Measurements from ENCODE around the gene LRIT3. TPM values are rescaled to one million over a fixed set of nuclear protein-coding genes. Genes with fewer than 3 reads are reported as not detected.
"Not testable (repeated sequence)": the region's sequence is repeated elsewhere in the genome, so short reads cannot be mapped to it uniquely, and the experiment has no call there.

Gene LRIT3
- polyA plus RNA-seq, 3 donors from 2014 or later: not detected

- Mint-ChIP-seq H3K36me3 (peaks cover 0 to 9% (median 9%) of the 10 kb centered on the region in 3 donors), H3K4me3 (no peak overlapping the region), H3K27me3 (ENCODE audit: low read depth in 3 of 3) (peaks cover 0 to 4% (median 2%) of the 10 kb centered on the region in 3 donors), H3K4me1 (no peaks in the 10 kb centered on the region), H3K27ac (no peak overlapping the region), H3K9me3 (peaks cover 9 to 25% (median 13%) of the 10 kb centered on the region in 6 donors)
- DNase-seq: no peak
These were observed 16.2 kb downstream of the LRIT3 start for GRCh38 chr4:109864134-109864533.

- no peaks in the 10 kb centered on the region for H3K4me1 Mint-ChIP-seq
- no peak for DNase-seq
- no peak overlapping the region for H3K27ac Mint-ChIP-seq
- peaks cover 0 to 10% (median 6%) of the 10 kb centered on the region in 3 donors for H3K36me3 Mint-ChIP-seq
- no peaks in the 10 kb centered on the region for H3K27me3 Mint-ChIP-seq (ENCODE audit: low read depth in 3 of 3)
- no peak overlapping the region for H3K4me3 Mint-ChIP-seq
- H3K9me3 Mint-ChIP-seq: no peaks in the 10 kb centered on the region
These were observed 22.2 kb downstream of the LRIT3 start for GRCh38 chr4:109870061-109870460.

- Mint-ChIP-seq H3K27ac (no peak overlapping the region), H3K36me3 (peaks cover 0 to 10% (median 6%) of the 10 kb centered on the region in 3 donors)
These were observed 24.2 kb downstream of the LRIT3 start for GRCh38 chr4:109872065-109872464.

GRCh38 chr4:109872950-109873656 lies 25.2 kb downstream of the LRIT3 start:
- DNase-seq: no peak
- Mint-ChIP-seq H3K36me3 (peaks cover 0 to 10% (median 6%) of the 10 kb centered on the region in 3 donors), H3K4me3 (no peak overlapping the region), H3K4me1 (no peaks in the 10 kb centered on the region), H3K27ac (no peak overlapping the region), H3K9me3 (no peaks in the 10 kb centered on the region), H3K27me3 (ENCODE audit: low read depth in 3 of 3) (no peaks in the 10 kb centered on the region)

More at GRCh38 chr4:109872065-109872464, 24.2 kb downstream of the LRIT3 start:
- Mint-ChIP-seq H3K4me1 (no peaks in the 10 kb centered on the region), H3K4me3 (no peak overlapping the region), H3K9me3 (no peaks in the 10 kb centered on the region), H3K27me3 (ENCODE audit: low read depth in 3 of 3) (no peaks in the 10 kb centered on the region)
- no peak for DNase-seq

GRCh38 chr4:109873791-109874514 lies 26.0 kb downstream of the LRIT3 start:
- Mint-ChIP-seq H3K9me3 (no peaks in the 10 kb centered on the region), H3K27ac (no peak overlapping the region)
- no peak for DNase-seq

GRCh38 chr4:109875106-109875505 lies 27.2 kb downstream of the LRIT3 start:
- no peak overlapping the region for H3K27ac Mint-ChIP-seq
- no peaks in the 10 kb centered on the region for H3K4me1 Mint-ChIP-seq
- H3K4me3 Mint-ChIP-seq: no peak overlapping the region
- DNase-seq: no peak
- H3K27me3 Mint-ChIP-seq (ENCODE audit: low read depth in 3 of 3): peaks cover 0 to 1% (median 0%) of the 10 kb centered on the region in 3 donors
- H3K9me3 Mint-ChIP-seq: no peaks in the 10 kb centered on the region
- H3K36me3 Mint-ChIP-seq: peaks cover 0 to 1% (median 0%) of the 10 kb centered on the region in 3 donors

More at GRCh38 chr4:109873791-109874514, 26.0 kb downstream of the LRIT3 start:
- Mint-ChIP-seq H3K4me3 (no peak overlapping the region), H3K4me1 (no peaks in the 10 kb centered on the region), H3K27me3 (ENCODE audit: low read depth in 3 of 3) (no peaks in the 10 kb centered on the region), H3K36me3 (peaks cover 0 to 10% (median 6%) of the 10 kb centered on the region in 3 donors)

GRCh38 chr4:109875553-109875952 lies 27.6 kb downstream of the LRIT3 start:
- H3K9me3 Mint-ChIP-seq; H3K36me3 Mint-ChIP-seq; H3K27ac Mint-ChIP-seq; DNase-seq; H3K4me3 Mint-ChIP-seq; H3K27me3 Mint-ChIP-seq (ENCODE audit: low read depth in 3 of 3); H3K4me1 Mint-ChIP-seq: not testable (repeated sequence)

- no peak for DNase-seq
- Mint-ChIP-seq H3K27me3 (ENCODE audit: low read depth in 3 of 3) (peaks cover 0 to 2% (median 1%) of the 10 kb centered on the region in 3 donors), H3K4me1 (no peaks in the 10 kb centered on the region), H3K9me3 (no peaks in the 10 kb centered on the region), H3K4me3 (no peak overlapping the region), H3K27ac (no peak overlapping the region), H3K36me3 (no peaks in the 10 kb centered on the region)
These were observed 28.8 kb downstream of the LRIT3 start for GRCh38 chr4:109876634-109877265.

GRCh38 chr4:109877400-109877799 lies 29.5 kb downstream of the LRIT3 start:
- H3K4me1 Mint-ChIP-seq: no peaks in the 10 kb centered on the region
- H3K27ac Mint-ChIP-seq: no peak overlapping the region
- H3K27me3 Mint-ChIP-seq (ENCODE audit: low read depth in 3 of 3): peaks cover 2 to 4% (median 3%) of the 10 kb centered on the region in 3 donors
- no peak for DNase-seq
- no peaks in the 10 kb centered on the region for H3K9me3 Mint-ChIP-seq
- H3K36me3 Mint-ChIP-seq: no peaks in the 10 kb centered on the region
- no peak overlapping the region for H3K4me3 Mint-ChIP-seq

GRCh38 chr4:109878355-109878754 lies 30.4 kb downstream of the LRIT3 start:
- Mint-ChIP-seq H3K36me3 (no peaks in the 10 kb centered on the region), H3K27ac (no peak overlapping the region), H3K9me3 (no peaks in the 10 kb centered on the region), H3K27me3 (ENCODE audit: low read depth in 3 of 3) (peaks cover 2 to 4% (median 3%) of the 10 kb centered on the region in 3 donors), H3K4me1 (no peaks in the 10 kb centered on the region), H3K4me3 (no peak overlapping the region)
- DNase-seq: no peak

GRCh38 chr4:109879081-109879480 lies 31.2 kb downstream of the LRIT3 start:
- no peak overlapping the region for H3K4me3 Mint-ChIP-seq
- H3K27ac Mint-ChIP-seq: no peak overlapping the region
- no peaks in the 10 kb centered on the region for H3K36me3 Mint-ChIP-seq
- H3K4me1 Mint-ChIP-seq: no peaks in the 10 kb centered on the region
- H3K27me3 Mint-ChIP-seq (ENCODE audit: low read depth in 3 of 3): peaks cover 2 to 4% (median 4%) of the 10 kb centered on the region in 3 donors
- no peaks in the 10 kb centered on the region for H3K9me3 Mint-ChIP-seq
- no peak for DNase-seq

- Mint-ChIP-seq H3K4me1 (no peaks in the 10 kb centered on the region), H3K9me3 (no peaks in the 10 kb centered on the region), H3K36me3 (no peaks in the 10 kb centered on the region), H3K27me3 (ENCODE audit: low read depth in 3 of 3) (peaks cover 2 to 4% (median 4%) of the 10 kb centered on the region in 3 donors), H3K27ac (no peak overlapping the region), H3K4me3 (no peak overlapping the region)
- no peak for DNase-seq
These were observed 31.9 kb downstream of the LRIT3 start for GRCh38 chr4:109879636-109880314.

GRCh38 chr4:109886303-109886702 lies 38.4 kb downstream of the LRIT3 start:
- Mint-ChIP-seq H3K36me3 (no peaks in the 10 kb centered on the region), H3K27me3 (ENCODE audit: low read depth in 3 of 3) (peaks cover 3 to 7% (median 4%) of the 10 kb centered on the region in 3 donors), H3K4me3 (no peak overlapping the region), H3K27ac (no peak overlapping the region), H3K9me3 (no peaks in the 10 kb centered on the region), H3K4me1 (no peaks in the 10 kb centered on the region)
- no peak for DNase-seq

Data from immature natural killer cell (primary cell).